ENCODE data around the gene SENP2.
"Not testable (repeated sequence)": the region's sequence is repeated elsewhere in the genome, so short reads cannot be mapped to it uniquely, and the experiment has no call there.

SENP2 gene

DNA sequence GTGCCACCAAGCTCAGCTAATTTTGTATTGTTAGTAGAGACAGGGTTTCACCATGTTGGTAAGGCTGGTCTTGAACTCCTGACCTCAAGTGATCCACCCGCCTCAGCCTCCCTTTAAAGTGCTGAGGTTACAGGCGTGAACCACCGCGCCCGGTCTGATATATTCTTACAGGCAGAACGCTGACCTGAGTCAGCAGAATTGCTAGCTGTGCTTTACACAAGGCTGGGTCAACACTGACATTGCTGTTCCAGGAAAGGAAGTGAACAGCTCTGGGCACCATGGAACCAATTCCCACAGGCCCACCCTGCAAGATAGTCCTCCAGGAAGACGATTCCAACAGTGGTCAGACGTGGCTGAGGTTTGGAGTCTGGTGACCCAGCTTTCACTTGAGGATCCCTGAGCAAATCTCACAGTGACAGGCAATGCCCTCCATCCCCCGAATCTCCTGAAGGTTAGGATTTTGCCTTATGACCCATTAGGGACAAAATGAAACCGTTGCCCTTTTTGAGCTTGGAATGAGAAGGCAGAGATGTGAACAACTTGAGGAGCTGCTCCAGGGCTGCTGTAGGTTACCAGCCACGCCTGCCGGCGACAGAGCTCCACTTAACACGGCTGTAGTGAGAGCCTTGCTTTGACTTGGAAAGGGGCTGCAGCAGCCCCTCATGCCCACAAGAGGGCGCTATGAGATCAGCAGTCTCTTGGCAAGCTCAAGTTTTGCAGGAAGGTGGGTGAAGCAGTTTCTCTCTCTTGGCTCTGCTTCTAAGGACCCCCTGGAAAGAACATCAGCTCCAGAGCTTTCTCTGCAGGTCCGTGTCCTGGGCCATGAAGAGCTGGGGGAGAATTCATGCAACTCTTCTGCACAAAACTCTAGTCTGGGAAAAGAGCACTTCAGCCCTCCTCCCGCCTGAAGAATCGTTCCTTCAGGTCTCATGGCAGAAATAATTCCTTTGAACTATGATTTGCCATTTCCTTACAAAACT is 74.1 kb downstream of the SENP2 start:
- FAIRE-seq (no peak), DNase-seq (ENCODE audit: insufficient read length) (peak; percentile 53)
- TF ChIP-seq POLR2AphosphoS5 (IDR thresholded peaks at IDR 0.05; ENCODE audit: low read depth, low read length) (no peak), TAF1 (IDR thresholded peaks at IDR 0.05; ENCODE audit: borderline replicate concordance, low read depth, low read length) (no peak), POLR2A (IDR thresholded peaks at IDR 0.05; ENCODE audit: low read depth, low read length) (no peak)

DNA sequence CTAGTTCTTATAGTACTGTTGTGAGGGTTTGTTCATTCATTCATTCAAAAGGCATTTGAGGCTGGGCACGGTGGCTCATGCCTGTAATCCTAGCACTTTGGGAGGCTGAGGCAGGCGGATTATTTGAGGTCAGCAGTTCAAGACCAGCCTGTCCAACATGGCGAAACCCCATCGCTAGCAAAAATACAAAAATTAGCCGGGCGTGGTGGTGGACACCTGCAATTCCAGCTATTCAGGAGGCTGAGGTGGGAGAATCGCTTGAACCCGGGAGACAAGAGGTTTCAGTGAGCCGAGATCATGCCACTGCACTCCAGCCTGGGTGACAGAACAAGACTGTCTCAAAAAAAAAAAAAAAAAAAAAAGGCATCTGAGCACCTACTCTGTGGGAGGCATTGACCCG is 75.2 kb downstream of the SENP2 start:
- FAIRE-seq = not testable (repeated sequence)

DNA sequence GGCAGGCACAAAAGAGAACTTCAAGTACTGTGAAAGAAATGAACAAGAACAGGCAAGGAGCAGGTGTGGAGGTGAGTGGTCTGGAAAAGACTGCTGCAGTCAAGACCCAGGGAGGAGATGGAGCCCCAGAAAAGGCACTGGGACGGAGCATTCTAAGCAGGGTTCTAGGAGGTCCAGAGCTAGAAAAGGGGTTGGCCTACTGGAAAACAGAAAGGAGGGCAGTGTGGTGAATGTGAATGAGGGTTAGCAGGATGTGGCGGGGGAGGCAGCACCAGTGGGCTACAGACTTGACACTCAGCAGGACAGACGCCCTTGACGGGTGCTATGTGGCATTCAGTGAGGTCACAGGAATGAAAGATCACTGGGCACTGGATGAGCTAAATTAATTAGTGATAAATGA is 75.7 kb downstream of the SENP2 start:
- no peak for TF ChIP-seq TAF1 (IDR thresholded peaks at IDR 0.05; ENCODE audit: borderline replicate concordance, low read depth, low read length)
- TF ChIP-seq POLR2A (IDR thresholded peaks at IDR 0.05; ENCODE audit: low read depth, low read length) = no peak
- TF ChIP-seq POLR2AphosphoS5 (IDR thresholded peaks at IDR 0.05; ENCODE audit: low read depth, low read length) = no peak
- no peak for FAIRE-seq
- no peak for DNase-seq (ENCODE audit: insufficient read length)

More for the DNA sequence above, 75.2 kb downstream of the SENP2 start:
- not testable (repeated sequence) for DNase-seq (ENCODE audit: insufficient read length)

DNA sequence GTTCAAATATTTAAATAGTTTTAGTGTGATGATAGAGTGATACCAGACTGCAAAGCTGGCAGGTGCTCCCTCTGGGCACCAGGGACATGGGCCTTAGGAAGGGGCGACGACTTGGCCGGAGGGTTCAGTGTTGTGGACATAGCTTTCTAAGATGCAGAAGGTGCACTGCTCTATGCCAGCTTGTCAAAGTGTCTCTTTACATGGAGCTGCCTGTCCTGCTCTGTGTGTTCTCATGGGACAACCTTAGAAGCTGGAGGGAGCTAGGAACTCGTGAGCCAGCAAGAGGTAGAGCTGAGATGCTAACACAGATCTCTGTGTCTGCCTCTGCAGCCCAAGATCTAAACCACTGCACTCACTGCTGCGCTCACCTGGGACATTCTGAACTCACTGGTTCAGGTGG is 77.8 kb downstream of the SENP2 start:
- TF ChIP-seq TAF1 (IDR thresholded peaks at IDR 0.05; ENCODE audit: borderline replicate concordance, low read depth, low read length) (no peak), POLR2A (IDR thresholded peaks at IDR 0.05; ENCODE audit: low read depth, low read length) (no peak), POLR2AphosphoS5 (IDR thresholded peaks at IDR 0.05; ENCODE audit: low read depth, low read length) (no peak)
- DNase-seq (ENCODE audit: insufficient read length) (no peak), FAIRE-seq (no peak)

DNA sequence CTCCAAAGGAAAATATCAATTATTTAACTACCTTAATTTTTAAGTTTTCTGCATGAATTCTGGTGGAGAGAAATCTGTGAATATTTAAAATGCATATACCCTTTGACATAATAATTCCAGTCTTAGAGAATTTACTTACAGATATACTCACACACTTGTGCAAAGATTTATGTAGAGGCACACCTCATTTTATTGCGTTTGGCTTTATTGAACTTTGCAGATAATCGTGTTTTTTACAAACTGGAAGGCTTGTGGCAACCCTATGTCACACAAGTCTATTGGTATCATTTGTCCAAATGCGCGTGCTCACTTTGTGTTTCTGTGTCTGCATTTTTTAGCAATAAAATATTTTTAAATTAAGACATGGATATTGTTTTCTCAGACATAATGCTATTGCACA is 81.5 kb downstream of the SENP2 start:
- FAIRE-seq (no peak), DNase-seq (ENCODE audit: insufficient read length) (no peak)
- TF ChIP-seq POLR2A (IDR thresholded peaks at IDR 0.05; ENCODE audit: low read depth, low read length) (no peak), TAF1 (IDR thresholded peaks at IDR 0.05; ENCODE audit: borderline replicate concordance, low read depth, low read length) (no peak), POLR2AphosphoS5 (IDR thresholded peaks at IDR 0.05; ENCODE audit: low read depth, low read length) (no peak)

DNA sequence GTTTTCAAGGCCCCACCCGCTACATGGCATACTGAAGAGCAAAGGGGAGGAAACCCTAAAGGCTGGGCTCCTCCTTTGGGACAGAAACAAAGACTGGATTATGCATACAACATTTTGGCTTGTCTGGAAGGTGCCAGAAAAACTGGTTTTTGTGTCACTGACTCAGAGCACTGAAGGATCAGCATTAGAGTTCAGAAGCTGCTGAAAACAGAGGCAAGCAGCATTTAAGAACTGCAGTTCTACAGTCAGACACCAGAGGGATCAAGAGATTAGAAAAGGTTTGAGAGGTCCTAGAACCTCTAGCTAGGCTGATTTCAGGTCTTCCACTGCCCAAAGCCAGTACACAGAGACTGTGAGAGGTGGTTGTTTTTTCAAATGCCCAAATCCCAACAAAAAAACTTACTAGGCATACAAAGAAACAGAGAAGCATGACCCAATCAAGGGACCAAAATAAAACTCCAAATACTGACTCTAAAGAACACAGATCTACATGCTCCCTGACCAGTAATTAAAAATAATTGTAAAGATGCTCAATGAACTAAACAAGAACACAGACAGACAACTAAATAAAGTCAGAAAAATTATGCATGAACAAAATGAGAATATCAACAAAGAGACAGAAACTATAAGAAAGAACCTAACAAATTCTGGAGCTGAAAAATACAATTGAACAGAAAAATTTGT is 91.2 kb downstream of the SENP2 start:
- DNase-seq (ENCODE audit: insufficient read length) (peak; percentile 52), FAIRE-seq (peak; percentile 63)
- no peak for TF ChIP-seq POLR2A (IDR thresholded peaks at IDR 0.05; ENCODE audit: low read depth, low read length)
- no peak for TF ChIP-seq TAF1 (IDR thresholded peaks at IDR 0.05; ENCODE audit: borderline replicate concordance, low read depth, low read length)

DNA sequence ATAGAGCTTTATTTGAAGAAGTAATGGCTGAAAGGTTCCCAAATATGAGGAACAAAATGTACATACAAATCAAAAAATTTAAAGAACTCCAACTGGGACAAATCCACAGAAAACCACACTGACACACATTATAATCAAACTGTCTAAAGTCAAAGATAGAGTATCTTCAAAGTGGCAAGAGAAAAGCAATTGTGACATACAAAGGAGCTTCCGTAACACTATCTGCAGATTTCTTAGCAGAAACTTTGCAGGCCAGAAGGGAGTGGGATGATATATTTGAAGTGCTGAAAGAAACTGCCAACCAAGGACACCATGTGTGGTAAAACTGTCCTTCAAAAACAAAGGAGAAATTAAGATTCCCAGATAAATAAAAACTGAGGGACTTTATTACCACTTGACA is 91.9 kb downstream of the SENP2 start:
- TF ChIP-seq TAF1 (IDR thresholded peaks at IDR 0.05; ENCODE audit: borderline replicate concordance, low read depth, low read length) (no peak), POLR2A (IDR thresholded peaks at IDR 0.05; ENCODE audit: low read depth, low read length) (no peak), POLR2AphosphoS5 (IDR thresholded peaks at IDR 0.05; ENCODE audit: low read depth, low read length) (no peak)
- DNase-seq (ENCODE audit: insufficient read length) = no peak
- FAIRE-seq = no peak

DNA sequence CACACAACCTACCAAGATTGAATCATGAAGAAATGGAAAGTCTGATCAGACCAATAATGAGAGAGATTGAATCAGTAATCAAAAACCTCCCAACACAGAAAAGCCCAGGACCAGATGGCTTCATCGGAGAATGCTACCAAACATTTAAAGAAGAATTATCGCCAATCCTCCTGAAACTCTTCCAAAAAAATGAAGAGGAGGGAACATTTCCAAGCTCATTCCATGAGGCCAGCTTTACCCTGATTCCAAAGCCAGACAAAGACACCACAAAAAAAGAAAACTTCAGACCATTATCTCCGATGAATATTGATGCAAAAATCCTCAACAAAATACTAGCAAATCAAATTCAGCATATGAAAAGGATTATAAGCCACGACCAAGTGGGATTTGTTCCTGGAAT is 94.1 kb downstream of the SENP2 start:
- no peak for FAIRE-seq
- DNase-seq (ENCODE audit: insufficient read length) = no peak
- no peak for TF ChIP-seq TAF1 (IDR thresholded peaks at IDR 0.05; ENCODE audit: borderline replicate concordance, low read depth, low read length)
- TF ChIP-seq POLR2A (IDR thresholded peaks at IDR 0.05; ENCODE audit: low read depth, low read length) = no peak
- no peak for TF ChIP-seq POLR2AphosphoS5 (IDR thresholded peaks at IDR 0.05; ENCODE audit: low read depth, low read length)
